ENCODE measurements around the gene TBX10.

DNA sequence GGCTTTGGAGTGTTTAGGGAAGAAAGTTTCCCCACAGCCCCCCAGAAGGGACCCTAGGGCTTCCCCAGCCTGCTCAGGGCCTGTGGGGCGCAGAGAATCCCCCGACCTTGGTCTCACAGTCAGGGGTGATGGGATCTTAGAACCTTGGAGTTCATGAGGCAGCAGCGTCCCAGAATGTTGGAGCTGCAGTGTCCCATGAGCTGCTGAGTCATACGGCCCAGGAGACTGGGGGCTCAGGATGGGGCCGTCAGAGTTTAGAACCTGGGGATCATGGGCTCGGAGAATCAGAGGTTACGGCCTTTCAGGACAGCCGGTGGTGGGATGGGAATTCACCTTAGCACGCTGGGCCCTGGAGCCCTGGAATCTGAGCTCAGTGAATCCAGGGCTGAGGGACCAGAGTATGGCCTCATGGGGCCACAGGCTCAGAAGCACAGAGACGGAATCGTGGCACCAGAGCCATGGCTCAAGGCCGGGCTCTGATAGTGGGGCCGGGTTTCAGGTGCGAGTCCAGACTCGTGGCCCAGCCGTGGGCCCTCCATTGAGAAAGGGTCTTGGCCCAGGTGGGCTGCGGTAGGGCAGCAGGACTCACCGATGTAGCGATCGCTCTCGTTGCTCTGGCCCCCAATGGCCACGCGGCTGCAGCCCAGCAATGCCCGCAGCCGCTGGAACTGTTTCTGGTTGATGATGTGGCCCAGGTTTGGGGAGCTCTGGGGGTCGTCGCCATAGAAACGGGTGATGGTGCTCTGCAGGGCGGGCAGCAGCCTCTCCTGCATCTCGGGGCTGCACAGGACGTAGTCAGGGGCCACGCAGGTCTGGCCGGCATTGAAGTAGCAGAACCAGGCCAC is 25.4 kb upstream of the TBX10 start:
- TF ChIP-seq CTCF (IDR thresholded peaks at IDR 0.05) (no peak), POLR2AphosphoS5 (IDR thresholded peaks at IDR 0.05) (no peak), POLR2A (IDR thresholded peaks at IDR 0.05) (no peak)

Data from gastroesophageal sphincter (tissue), 3 donors.